GM12801 (cell line): ENCODE results near the gene CRKL.

Source experiments
- CTCF ChIP-seq: IDR thresholded peaks from one replicate; pipeline ENCODE4 v1.5.1; 2011; ENCODE audit warnings: control low read depth; ENCODE audit not compliant: insufficient read length; ENCODE audit errors: extremely low read depth

CRKL gene

GRCh38 chr22:20989323-20990138 is 72.3 kb downstream of the CRKL start:
- TF ChIP-seq CTCF: no peak

GRCh38 chr22:20990184-20991180 is 73.3 kb downstream of the CRKL start:
- no peak for TF ChIP-seq CTCF

GRCh38 chr22:20991252-20992055 is 74.2 kb downstream of the CRKL start:
- TF ChIP-seq CTCF: no peak

GRCh38 chr22:20992056-20992442 is 74.8 kb downstream of the CRKL start:
- no peak for TF ChIP-seq CTCF

- TF ChIP-seq CTCF: no peak
Observed at GRCh38 chr22:20992456-20993303, 75.5 kb downstream of the CRKL start.

- TF ChIP-seq CTCF: no peak
Observed at GRCh38 chr22:20993304-20994127, 76.3 kb downstream of the CRKL start.
